ENCODE measurements around the gene HSP90B1. TPM values are rescaled to one million over a fixed set of nuclear protein-coding genes. Genes with fewer than 3 reads are reported as not detected.

The HSP90B1 gene
- total RNA-seq, 1 experiment from 2014 or later: 534 TPM

DNA sequence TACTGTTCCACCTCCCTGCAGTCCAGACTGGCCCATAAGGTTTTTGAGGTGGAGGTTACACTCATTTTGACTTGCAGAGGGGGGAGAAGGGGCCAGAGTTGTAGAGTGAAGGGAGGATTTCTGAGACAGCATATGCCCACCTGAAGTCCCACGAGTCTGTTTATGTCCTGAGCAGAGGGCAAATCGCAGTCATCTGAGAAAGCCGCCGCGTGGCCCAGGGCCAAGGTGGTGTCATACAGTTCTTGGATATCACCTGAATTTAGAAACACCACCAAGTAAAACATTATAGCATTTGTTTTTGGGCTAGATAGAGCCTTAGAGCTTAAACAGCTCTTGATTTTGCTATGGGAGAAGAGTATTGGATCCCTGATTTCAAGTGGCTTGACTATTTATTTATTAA, 66.4 kb downstream of the HSP90B1 start:
- POLR2A ChIA-PET (ENCODE audit: unreplicated experiment): no interaction called here
- Histone ChIP-seq H3K27me3 (ENCODE audit: insufficient read depth, low read depth) (no peaks in the 10 kb centered on the region), H2AFZ (no peak overlapping the region), H3K4me1 (replicated peaks; ENCODE audit: insufficient read depth) (no peaks in the 10 kb centered on the region), H3K9me3 (ENCODE audit: insufficient read depth, low read depth) (no peaks in the 10 kb centered on the region), H3K4me2 (no peak overlapping the region), H4K20me1 (ENCODE audit: insufficient read depth) (no peaks in the 10 kb centered on the region), H3K36me3 (ENCODE audit: low read depth) (no peaks in the 10 kb centered on the region), H3K9me2 (ENCODE audit: insufficient read depth) (0 out of 2 replicates have a peak, but pooled peaks cover 3% of the 10 kb centered on the region), H3K4me3 (no peak overlapping the region), H3K79me2 (ENCODE audit: low read depth) (no peaks in the 10 kb centered on the region), H3K27ac (no peak overlapping the region), H3F3A (ENCODE audit: insufficient read depth, low read depth) (no peaks in the 10 kb centered on the region)
- CTCF ChIA-PET: no interaction called here
- TF ChIP-seq EZH2 (IDR thresholded peaks at IDR 0.05; ENCODE audit: low read depth): no peak
- TF ChIP-seq, protein P1, sequence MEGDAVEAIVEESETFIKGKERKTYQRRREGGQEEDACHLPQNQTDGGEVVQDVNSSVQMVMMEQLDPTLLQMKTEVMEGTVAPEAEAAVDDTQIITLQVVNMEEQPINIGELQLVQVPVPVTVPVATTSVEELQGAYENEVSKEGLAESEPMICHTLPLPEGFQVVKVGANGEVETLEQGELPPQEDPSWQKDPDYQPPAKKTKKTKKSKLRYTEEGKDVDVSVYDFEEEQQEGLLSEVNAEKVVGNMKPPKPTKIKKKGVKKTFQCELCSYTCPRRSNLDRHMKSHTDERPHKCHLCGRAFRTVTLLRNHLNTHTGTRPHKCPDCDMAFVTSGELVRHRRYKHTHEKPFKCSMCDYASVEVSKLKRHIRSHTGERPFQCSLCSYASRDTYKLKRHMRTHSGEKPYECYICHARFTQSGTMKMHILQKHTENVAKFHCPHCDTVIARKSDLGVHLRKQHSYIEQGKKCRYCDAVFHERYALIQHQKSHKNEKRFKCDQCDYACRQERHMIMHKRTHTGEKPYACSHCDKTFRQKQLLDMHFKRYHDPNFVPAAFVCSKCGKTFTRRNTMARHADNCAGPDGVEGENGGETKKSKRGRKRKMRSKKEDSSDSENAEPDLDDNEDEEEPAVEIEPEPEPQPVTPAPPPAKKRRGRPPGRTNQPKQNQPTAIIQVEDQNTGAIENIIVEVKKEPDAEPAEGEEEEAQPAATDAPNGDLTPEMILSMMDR (conservative IDR thresholded peaks at IDR 0.05): no peak
- DNase-seq: no peak
- no TSS peak for BruUV-seq (replicated peaks)
- intact Hi-C loops (cut with micrococcal nuclease; ENCODE audit: unreplicated experiment): no loop called here

DNA sequence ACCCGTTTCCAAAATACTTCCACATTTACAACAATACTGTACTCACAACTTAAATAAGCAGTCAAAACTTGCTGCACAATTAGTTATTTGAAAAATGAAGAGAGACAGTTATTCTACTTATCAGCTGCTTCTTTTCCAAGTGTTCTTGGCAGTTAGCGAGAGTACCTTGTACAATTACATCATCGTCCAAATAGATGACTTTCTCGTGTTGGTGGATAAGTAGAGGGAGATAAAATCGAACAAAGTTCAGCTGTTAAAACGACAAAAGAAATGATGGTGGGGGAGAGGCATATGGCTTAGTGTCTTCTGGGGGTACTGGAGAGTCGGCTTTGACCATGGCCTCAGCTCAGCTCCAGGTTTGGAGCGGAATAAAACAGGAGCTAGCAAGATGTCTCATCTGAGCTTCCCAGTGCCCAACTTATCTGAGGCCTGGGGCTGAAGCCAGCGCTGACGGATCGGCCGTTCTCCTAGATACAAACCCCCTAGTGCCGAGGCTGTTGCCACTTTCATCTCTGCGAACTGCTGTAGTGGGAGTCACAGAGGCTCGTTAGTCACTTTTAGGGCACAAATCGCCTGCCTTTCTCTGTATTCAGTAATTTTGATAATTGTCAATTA, 67.2 kb downstream of the HSP90B1 start:
- Histone ChIP-seq H2AFZ (no peak overlapping the region), H3K27me3 (ENCODE audit: insufficient read depth, low read depth) (no peaks in the 10 kb centered on the region), H3K27ac (no peak overlapping the region), H3F3A (ENCODE audit: insufficient read depth, low read depth) (no peaks in the 10 kb centered on the region), H3K79me2 (ENCODE audit: low read depth) (no peaks in the 10 kb centered on the region), H3K4me2 (no peak overlapping the region), H3K4me1 (replicated peaks; ENCODE audit: insufficient read depth) (no peaks in the 10 kb centered on the region), H3K4me3 (no peak overlapping the region), H3K9me3 (ENCODE audit: insufficient read depth, low read depth) (no peaks in the 10 kb centered on the region), H3K36me3 (ENCODE audit: low read depth) (no peaks in the 10 kb centered on the region), H4K20me1 (ENCODE audit: insufficient read depth) (no peaks in the 10 kb centered on the region), H3K9me2 (ENCODE audit: insufficient read depth) (0 out of 2 replicates have a peak, but pooled peaks cover 3% of the 10 kb centered on the region)
- BruUV-seq (replicated peaks): no TSS peak
- no peak for TF ChIP-seq EZH2 (IDR thresholded peaks at IDR 0.05; ENCODE audit: low read depth)
- TF ChIP-seq, protein P1 (conservative IDR thresholded peaks at IDR 0.05): no peak
- no peak for DNase-seq
- CTCF ChIA-PET: no interaction called here
- intact Hi-C loops (cut with micrococcal nuclease; ENCODE audit: unreplicated experiment): no loop called here
- POLR2A ChIA-PET (ENCODE audit: unreplicated experiment): no interaction called here

Other genes starting within 250 kb of the HSP90B1 start
- 11.5 and 13.2 TPM in 2 replicates for gene NT5DC3, start 89.2 kb upstream of the HSP90B1 start, total RNA-seq (2021)
- gene TDG, start 35.5 kb downstream of the HSP90B1 start, total RNA-seq (2021): 17.9 and 21.0 TPM in 2 replicates
- gene GLT8D2, start 119.8 kb downstream of the HSP90B1 start, total RNA-seq (2021): 0.31 and 1.2 TPM in 2 replicates
- gene HCFC2, start 134.1 kb downstream of the HSP90B1 start, total RNA-seq (2021): 2.4 and 3.3 TPM in 2 replicates
- gene NFYB, start 207.8 kb downstream of the HSP90B1 start, total RNA-seq (2021): 30.6 and 36.7 TPM in 2 replicates